ENCODE data around the gene DCAF4L1.

Gene DCAF4L1

GRCh38 chr4:41981456-41981855 is at the start of gene DCAF4L1:
TSS of gene DCAF4L1 (plus strand) at chr4:41981756. CDS start at chr4:41981793, 37 bp downstream.
- DNase-seq, result no peak

GRCh38 chr4:41932988-41933387 is 48.6 kb upstream of the DCAF4L1 start:
- no peak for DNase-seq

- DNase-seq, result no peak
Measured at GRCh38 chr4:41933997-41934503, 47.5 kb upstream of the DCAF4L1 start.

- no peak for DNase-seq
Measured at GRCh38 chr4:41934514-41934900, 47.0 kb upstream of the DCAF4L1 start.

GRCh38 chr4:41934901-41935651 is 46.5 kb upstream of the DCAF4L1 start, which contains the start of gene TMEM33:
TSS of gene TMEM33 (plus strand) at chr4:41935429. CDS start at chr4:41935485, 56 bp downstream.
- DNase-seq, result peak; percentile 81

GRCh38 chr4:41935652-41936021 is 45.9 kb upstream of the DCAF4L1 start:
- DNase-seq, result no peak

GRCh38 chr4:41939016-41939626 is 42.4 kb upstream of the DCAF4L1 start:
- no peak for DNase-seq

- no peak for DNase-seq
Measured at GRCh38 chr4:41940834-41941233, 40.7 kb upstream of the DCAF4L1 start.

GRCh38 chr4:41943506-41943905 is 38.0 kb upstream of the DCAF4L1 start:
- no peak for DNase-seq

- no peak for DNase-seq
Measured at GRCh38 chr4:41944089-41944488, 37.5 kb upstream of the DCAF4L1 start.

GRCh38 chr4:41949531-41949930 is 32.0 kb upstream of the DCAF4L1 start:
- DNase-seq, result no peak

GRCh38 chr4:41957634-41958033 is 23.9 kb upstream of the DCAF4L1 start:
- DNase-seq, result no peak

GRCh38 chr4:41963105-41963504 is 18.5 kb upstream of the DCAF4L1 start:
- no peak for DNase-seq

- DNase-seq, result no peak
Measured at GRCh38 chr4:41964401-41964800, 17.2 kb upstream of the DCAF4L1 start.

GRCh38 chr4:41967392-41967791 is 14.2 kb upstream of the DCAF4L1 start:
- DNase-seq, result no peak

- DNase-seq, result no peak
Measured at GRCh38 chr4:41969671-41970070, 11.9 kb upstream of the DCAF4L1 start.

- DNase-seq, result no peak
Measured at GRCh38 chr4:41975341-41975740, 6.2 kb upstream of the DCAF4L1 start.

- DNase-seq, result no peak
Measured at GRCh38 chr4:41976775-41977516, 4.6 kb upstream of the DCAF4L1 start.

- no peak for DNase-seq
Measured at GRCh38 chr4:41977709-41978108, 3.8 kb upstream of the DCAF4L1 start.

- DNase-seq, result no peak
Measured at GRCh38 chr4:41982716-41983115, 1.2 kb downstream of the DCAF4L1 start.

- DNase-seq, result no peak
Measured at GRCh38 chr4:41985151-41985550, 3.6 kb downstream of the DCAF4L1 start.

GRCh38 chr4:41989994-41990364 is 8.4 kb downstream of the DCAF4L1 start:
- no peak for DNase-seq

- peak; percentile 92 for DNase-seq
Measured at GRCh38 chr4:41990365-41991111, 9.0 kb downstream of the DCAF4L1 start, which contains the start of gene SLC30A9. TSS of gene SLC30A9 (plus strand) at chr4:41990530. CDS start at chr4:41990652, 122 bp downstream.

All from T1000 (cell line).